Renal cortical epithelial cell (primary cell): ENCODE measurements around the gene MOK. TPM values are rescaled to one million over a fixed set of nuclear protein-coding genes. Genes with fewer than 3 reads are reported as not detected.
A peak's percentile ranks its signal among the peaks of the same experiment; 100 is the strongest.

Experiments
- DNase-seq: peaks from one replicate; pipeline ENCODE4 v3.0.0-alpha.2; 2011; ENCODE audit warnings: low read depth
- total RNA-seq: library from RNA; depleted of rRNA; stranded (reverse); fragments of >200 nt; gene quantifications from 2 replicates; pipeline ENCODE4 v1.2.3, GENCODE V29; 2014

MOK gene
- total RNA-seq, 1 donor from 2014 or later, result 18.2 TPM

DNA sequence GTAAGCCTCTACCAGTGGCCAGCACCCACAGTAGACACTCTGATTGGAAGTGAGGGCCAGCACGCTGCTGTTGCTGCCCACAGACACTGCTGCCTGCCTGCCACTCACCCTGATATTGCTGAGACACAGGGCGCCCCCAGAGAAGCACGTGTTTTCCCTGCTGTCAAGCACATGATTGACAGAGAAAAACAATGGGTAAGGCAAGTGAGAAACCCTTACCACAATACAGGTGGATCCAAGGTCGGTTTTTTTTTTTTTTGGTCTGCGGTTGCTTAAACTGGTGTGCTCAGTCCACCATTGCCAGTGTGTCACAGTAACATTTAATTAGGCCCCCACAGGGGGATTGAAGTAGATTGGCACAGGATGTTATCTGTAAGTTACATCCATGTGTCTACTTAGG, 99.4 kb downstream of the MOK start:
- DNase-seq, result no peak

DNA sequence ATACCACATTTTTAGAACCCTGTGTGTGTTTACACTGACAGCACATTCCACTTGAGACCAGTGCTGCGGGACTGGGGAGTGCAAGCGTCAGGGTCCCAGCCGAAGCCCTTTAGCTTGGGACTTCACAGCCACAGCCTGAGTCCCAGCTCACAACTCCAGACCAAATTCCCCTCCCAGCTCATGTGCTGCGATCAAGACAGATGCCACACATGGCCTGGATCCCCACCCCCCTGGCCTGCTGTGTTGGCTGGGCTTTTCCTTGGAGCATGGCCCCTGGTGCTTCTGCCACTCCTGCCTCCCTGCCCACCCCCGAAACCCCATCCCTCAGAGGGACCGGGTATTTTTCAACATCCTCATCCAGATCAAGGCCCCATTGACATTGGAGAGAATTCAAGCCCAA, 101.6 kb downstream of the MOK start:
- DNase-seq, result no peak

DNA sequence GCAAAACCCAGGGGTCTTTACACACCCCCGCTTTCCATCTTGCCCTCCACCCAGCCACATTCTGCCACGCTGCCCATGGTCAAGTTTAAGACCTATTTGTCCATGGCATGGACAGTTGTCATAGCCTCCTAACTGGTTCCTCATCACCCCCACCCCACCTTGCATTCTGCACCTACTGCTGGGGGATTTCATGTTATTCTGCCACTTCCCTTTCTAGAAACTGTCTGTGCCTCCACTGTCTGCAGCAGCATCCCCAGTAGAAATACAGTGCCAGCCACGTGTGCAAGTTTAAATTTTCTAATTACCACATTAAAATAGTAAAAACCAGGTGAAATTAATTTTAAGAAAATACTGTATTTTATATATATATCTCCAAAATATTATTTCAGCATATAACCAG, 102.0 kb downstream of the MOK start:
- no peak for DNase-seq

DNA sequence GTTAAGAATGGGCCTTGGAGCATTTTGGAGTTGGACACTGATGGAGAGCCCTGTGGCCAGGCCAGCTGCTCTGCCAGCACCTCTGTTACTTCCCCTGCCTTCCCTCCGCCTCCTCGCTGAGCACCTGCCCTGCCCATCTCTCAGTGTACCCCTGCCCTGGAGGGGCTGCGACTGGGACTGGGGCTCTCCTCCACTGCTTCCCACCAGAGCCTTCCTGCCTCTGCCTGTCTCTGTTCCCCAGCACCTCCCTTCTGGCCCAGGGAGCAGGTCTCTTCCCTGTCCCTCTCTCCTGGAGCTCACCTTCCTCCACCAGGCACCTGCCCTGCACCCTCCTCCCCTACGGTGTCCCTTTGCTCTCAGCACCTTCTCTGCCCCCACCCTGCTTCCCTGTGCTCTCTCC, 103.2 kb downstream of the MOK start:
- no peak for DNase-seq

DNA sequence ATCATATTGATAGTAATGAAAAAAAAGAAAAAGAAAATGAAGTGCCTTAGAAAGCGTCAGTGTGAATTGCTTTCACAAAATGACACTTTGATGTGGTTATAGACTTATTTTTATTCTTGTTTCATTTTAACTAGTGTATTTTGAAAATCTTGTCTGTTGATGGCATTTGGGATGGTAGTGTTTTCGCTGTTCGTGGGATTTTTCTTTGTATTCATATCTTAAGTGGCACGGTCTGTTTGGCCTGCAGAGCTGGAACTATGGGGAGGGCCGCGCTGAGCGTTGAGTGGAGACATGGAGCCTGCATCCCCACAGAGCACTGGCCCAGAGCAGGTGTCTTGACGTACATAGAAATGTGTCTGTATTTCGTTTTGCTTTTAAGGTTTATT, 103.6 kb downstream of the MOK start:
- no peak for DNase-seq

DNA sequence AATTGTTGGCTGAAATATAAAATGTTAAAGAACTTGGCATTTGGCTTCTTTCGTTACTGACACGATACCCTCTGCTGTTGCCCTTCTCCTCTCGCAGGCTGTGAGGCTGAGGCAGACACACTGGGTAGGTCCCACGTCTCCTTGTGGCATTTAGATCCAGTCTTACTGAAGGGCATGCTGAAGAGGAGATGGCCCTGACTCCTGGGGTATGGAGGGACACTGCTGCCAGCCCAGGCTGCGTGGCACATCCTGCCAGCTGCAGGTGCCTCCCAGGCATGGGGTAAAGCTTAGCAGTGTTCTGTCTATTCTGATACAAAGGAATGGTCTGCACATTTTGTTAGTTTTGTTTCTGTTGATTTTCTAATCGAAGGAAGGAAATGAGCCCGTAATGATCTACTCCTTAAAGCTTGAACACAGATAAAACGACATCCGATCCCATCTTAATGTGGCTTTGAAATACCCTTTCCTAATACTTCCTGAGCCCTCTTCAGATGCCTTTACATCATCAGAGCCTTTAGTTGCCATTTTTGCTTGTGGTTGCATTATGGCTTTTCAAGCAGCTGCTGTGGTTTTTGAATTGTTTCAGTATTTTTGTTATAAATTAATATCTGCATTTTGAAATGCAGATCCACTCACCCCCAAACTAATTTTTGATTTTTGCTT, 104.1 kb downstream of the MOK start:
- DNase-seq, result no peak

DNA sequence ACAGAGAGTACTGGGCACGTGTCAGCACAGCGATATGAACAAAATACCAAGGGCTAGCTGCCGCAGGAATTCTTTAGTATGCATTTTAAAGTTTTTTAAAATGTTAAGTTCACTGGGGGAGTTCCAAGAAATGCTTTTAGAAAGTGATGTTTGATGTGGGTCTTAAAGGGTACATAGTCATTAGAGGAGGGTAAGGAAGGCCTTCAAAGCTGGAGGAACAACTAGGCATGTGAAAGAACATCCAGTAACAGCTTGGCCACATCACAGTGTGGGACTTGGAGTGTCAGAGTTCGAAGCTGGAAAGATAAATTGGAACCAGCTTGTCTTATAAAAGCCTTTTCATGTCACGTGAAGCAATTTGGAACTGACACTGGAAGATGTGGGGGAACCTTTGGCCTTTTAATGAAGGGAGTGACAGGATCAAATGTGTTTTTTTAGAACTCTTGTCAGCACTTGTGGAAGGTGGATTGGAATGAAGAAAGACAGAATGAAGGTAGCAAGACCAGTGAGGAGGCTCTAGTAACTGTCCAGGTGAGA, 107.6 kb downstream of the MOK start:
- DNase-seq, result no peak

DNA sequence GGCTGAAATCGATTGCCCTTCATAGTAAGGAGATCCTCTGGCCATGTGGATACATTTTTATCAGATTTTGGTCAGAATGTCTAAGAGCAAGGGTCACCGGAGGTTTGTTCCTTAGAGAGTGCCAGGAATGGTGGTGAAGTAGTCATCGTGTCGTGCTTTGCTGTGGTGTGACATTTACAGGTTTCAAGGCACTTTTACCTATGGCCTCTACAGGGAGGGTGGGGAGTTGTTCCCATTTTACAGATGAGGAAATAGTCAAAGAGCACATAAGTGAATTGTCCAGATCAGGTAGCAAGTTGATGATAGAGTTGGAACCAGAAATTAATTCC, 108.1 kb downstream of the MOK start:
- no peak for DNase-seq

DNA sequence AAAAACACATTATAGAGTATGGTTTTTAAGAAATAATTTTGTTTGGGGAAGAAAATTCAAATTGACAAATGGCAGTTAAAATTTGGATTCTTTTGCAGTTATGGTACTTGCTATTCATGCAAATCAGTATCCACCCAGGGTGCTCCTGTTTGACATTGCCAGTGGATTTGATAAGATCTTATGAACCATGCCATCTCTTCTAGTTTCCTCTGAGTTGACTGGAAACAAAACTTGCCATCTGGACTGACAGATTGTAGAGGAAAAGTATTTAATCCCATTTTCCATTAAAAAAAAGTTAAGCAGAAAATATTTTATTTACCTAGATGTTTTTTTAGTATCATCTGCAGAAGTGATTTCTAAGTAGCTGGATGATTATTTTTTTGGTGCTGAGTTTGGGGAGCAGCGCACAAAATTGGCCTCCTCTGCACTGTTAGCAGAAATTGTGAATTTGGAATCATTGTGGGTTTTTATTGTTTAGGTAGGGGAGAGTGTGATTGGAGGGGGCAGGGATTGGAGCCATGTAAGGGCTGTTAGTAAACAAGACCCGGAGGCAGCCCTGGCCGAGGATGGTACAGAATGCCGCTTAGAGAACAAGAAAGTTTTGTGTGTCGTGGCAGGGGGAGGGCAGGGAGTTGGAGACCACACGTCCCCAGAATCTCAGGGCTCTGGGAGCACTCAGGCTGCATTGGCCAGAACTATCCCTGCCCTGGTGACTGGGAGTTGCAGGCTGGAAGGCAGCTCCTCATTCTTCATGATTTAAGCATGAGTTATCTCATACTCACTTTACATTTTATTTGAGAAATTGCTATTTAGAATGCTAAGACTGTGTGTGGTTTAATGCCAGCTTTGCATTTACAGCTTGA, 108.7 kb downstream of the MOK start:
- DNase-seq, result no peak

DNA sequence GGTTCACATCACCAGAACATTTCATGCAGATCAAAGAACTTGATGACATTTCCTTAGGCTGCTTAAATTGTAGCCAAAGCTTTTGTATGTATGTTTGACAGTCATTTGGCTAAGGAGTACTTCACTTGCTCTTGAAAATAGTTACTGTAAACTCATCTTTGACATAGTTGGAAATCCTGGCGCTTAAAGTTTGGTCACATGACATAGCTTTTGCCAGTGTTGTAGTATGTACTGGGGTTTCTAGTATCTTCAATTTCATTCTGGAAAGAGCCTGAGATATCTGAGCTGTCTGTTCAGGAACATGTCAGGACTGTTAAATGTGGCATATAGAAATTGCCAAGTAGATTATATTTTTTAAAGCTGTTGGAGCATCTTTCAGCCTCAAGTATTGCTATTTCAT, 109.5 kb downstream of the MOK start:
- no peak for DNase-seq

DNA sequence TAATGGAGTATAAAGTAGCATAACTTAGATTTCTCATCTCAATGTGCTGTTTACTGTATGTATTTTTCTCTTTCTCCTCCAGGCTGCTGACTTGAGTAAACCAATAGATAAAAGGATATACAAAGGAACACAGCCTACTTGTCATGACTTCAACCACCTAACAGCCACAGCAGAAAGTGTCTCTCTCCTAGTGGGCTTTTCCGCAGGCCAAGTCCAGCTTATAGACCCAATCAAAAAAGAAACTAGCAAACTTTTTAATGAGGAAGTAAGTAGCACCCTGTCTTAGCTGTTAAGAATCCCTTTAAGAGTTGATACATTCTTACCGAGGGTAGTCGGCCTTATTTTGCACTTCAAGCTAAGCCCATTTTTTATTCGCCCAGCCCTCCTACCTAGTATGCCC, 110.1 kb downstream of the MOK start:
- DNase-seq, result no peak

DNA sequence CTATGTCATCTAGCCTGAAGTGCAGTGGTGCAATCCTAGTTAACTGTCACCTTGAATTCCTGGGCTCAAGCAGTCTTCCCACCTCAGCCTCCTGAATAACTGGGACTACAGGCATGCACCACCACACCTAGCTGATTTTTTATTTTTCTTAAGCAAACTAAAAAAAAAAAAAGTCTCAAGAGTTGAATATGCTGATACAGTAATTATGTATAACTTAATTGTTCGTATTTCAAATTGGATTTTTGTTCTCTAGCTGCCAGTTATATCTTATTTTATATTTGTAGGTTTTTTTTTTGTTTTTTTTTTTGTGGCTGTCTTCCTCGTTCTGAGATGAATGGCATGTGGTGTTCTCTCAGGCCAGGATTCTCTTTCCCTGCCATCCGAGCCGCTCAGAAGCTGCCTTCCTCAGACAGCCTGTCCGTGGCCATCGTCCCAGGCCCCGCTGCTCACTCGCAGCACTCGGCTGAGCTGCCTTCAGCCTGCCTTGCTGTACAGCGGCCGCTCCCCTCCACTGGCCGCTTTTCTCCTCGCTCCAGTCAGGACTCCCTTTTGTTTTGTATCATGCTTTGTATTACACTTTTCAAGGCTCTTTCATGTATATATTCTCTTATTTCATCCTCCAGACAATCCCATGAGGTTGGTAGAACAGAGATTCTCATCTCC, 112.0 kb downstream of the MOK start:
- DNase-seq, result no peak

DNA sequence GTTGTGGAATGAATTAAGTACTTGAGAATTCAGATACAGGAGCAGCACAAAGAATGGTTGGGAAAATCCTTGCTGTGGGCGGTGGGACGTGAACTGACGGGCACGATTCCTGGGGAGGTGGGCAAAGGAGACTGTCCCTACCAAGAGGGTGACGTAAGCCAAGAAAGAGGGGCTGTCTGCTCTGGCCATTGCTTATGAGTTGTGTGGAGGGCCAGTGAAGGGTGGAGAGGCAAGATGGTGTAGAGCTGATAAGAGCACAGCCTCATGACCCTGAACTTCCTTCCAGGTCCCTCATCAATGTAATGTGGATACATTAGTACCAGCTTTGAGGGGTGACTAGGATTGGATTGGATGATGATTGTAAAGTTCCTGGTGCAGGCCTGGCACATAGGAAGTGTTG, 115.1 kb downstream of the MOK start:
- DNase-seq, result no peak

DNA sequence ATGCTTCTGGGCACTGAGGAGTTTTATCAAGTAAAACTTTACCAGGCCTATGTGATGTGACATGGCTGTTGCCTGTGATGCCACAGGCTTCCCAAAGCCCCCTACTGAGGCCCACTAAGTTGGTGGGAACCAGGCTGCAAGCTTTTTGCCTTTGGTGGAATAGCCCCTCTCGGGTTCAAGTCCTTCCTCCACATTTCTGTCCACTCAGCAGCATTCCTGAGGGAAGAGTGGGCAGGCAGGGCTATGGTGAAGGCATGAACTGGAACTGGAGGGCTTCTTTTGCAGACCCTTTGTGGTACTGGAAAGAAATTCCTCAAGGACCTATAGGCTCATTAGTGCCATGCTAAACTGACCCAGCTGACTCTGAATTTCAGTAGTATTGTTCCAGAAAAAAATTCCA, 116.8 kb downstream of the MOK start:
- no peak for DNase-seq

DNA sequence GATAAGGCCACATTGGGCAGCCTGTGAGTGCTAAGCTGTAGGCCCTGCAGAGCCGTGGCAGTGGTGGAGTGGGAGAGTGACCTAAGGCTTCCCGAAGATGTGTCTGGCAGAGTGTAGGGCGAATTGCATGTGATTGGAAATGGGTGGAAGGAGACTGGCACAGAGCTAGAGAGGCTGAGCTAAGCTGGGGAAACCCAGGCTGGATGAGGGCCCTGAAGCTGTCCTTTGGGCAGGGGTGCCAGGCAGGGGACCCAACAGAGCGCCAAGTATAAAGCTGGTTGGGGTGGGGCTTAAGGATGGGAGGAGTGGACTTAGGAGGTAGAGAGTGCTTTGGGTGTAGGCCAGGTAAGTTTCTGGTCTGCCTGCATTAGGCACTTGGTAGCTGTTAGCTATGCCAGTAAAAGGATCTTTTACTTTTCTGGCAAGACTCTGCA, 117.4 kb downstream of the MOK start:
- DNase-seq, result no peak

DNA sequence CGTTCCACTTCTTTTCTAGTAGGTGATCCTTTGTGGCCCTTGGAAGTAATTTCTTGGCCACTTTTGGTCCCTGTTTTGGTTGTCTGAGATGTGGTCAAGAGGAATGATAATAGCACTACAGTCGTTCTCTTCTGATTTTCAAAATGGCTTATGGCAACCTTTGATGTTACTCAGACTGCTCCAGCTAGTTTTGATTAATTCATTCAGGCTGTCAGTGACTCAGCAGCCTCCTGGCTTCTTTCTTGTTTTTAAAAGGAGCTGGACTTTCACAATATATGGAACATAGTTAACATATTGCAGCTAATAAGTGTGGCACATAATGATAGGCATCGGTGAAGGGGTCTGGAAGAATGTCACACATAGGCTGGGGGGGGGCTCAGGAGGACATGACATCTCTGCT, 117.9 kb downstream of the MOK start:
- DNase-seq, result peak; percentile 89

DNA sequence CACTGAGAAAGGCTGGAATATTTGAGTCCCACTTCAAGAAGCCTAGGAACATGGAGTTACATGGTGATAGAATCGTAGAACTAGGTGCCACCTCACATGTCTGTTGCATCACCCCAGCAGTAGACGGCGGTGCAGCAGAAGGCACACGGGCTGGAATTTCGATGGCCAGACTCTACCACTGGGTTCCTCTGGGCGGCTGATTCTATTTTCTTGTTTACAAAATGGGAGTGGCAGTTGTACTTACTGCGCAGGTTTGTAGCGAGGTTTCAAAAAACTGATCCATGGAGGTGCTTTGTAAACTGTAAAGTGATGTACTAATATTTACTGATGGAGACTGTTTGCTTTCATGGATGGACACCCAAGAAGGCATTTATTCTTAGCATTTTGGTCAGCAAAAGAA, 119.6 kb downstream of the MOK start:
- peak; percentile 47 for DNase-seq

DNA sequence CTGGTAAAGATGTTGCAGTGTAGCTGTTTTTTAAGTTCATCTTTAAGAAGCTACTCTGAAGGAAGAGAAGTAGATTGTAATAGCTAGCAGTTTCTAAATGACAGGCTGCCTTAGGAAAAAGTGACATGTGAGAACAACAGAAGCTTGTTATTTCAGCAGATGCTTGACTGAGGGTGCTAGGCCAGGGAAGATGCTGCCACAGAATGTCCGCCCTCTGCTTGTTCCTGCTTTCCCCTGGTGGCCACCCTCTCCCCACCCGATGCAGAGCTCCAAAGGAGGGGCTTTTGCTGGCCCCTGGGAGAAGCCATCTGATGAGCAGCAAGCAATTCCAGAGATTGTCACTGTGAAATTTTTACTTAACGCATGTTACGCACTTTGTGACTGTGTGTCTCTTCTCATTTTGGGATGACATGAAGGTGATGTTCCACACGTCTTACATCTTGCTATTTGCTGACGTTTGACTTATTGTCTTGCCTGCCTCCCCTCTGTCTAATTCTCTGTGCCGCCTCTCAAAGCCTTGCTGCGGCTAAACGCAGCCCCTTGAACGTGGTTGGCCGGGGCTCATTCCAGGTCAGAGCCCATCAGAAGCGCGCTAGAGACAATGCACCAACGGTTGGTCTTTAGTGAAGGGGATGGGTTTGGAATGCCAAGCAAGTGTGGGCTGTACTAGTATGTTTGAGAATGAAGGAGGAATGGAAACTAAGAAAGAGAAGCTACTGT, 120.5 kb downstream of the MOK start:
- DNase-seq, result no peak

DNA sequence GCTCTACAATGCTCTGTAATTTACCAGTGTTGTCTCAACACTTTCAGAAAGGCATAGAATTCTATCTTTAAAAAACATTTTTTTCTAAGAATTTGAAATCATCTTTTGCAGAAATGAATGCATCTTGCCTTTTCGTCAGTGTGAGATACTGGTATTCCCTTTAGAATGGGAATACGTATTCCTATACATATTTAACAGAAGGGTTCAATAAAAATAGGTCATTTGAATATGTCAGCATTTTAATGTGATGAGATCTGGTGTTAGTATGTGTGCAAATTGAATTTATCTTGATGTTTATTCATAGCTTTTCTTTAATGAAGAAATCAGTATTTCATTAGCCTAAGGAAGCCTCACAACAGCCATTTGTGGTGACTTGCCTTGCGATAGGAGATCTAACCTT, 121.1 kb downstream of the MOK start:
- no peak for DNase-seq

DNA sequence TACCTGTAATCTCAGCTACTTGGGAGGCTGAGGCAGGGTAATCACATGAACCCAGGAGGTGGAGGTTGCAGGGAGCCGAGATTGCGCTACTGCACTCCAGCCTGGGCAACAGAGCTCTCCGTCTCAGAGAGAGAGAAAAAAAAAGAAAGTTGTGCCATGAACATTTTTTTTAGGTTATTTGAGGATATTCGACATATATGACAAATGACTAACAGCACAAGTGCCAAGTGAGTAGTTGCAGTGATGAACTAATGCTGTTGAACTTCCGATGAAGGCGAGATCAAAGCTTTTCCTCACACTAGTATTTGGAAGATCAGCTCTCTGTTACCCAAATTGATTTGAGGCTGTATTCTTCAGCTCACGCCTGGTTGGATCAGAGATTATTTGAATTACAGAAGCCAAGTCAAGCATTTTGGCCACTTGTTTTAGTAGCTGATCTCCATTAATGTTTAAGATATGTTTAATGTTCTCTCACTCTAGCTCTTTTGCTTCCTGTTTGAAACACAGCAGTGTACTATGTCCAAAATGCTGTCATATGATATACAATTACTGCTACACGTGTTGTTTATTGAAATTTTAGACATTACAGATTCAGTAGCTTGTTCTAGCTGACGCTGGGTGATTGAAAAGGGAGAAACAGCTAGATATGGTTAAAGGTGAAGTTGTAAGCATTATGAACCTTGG, 121.9 kb downstream of the MOK start:
- DNase-seq, result no peak

DNA sequence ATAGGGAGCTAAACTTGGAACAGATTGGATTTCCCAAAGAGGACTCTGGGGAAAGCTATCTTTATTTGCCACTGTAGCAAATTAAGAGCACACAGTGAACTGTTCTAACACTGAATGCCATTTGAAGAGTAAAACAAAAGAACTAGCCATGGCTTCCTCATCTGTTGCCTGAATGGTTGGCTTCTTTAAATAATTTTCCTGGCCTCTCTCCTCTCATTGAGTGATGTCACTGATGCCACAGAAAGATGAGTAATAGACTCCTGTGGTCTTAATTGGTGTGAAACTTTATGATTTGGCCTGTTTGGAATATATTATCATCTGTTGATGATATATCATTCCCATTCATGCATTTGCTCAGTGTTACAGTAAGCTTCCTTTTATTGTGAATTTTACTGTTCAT, 122.8 kb downstream of the MOK start:
- peak; percentile 47 for DNase-seq

DNA sequence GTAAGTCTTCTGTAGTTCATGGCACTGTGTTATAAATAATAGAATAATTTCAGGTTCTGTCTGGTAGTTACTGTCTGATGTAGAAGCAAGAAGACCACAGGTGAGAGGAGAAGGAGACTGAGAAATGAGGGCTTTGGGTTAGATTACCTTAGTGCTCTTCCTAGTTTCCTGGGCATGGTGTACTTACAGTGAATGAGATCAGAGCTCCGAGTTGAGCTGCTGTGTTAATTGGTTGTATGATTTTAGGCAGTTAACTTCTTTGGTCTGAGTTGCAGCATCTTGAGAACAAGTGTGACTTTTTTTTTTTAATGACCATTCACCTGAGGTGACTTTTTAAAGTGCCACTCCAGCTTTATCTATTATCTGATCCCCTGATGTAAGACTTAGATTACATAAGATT, 123.8 kb downstream of the MOK start:
- DNase-seq, result no peak
